AML-193 (cell line): Measurements from ENCODE around the gene KCNAB1.

Source experiments
- DNase-seq, 2 experiments: peaks; one replicate each; lab custom pipeline; 2025; lab: John Stamatoyannopoulos, UW

KCNAB1 gene

GRCh38 chr3:156492801-156493261, 372.5 kb downstream of the KCNAB1 start:
- DNase-seq = no peak

GRCh38 chr3:156493887-156494286, 373.5 kb downstream of the KCNAB1 start:
- no peak for DNase-seq

GRCh38 chr3:156495816-156496215, 375.4 kb downstream of the KCNAB1 start:
- no peak for DNase-seq

- no peak for DNase-seq
These were observed 376.9 kb downstream of the KCNAB1 start for GRCh38 chr3:156497326-156497725.

GRCh38 chr3:156498307-156498706, 377.9 kb downstream of the KCNAB1 start:
- no peak for DNase-seq

GRCh38 chr3:156507285-156507684, 386.9 kb downstream of the KCNAB1 start:
- no peak for DNase-seq

- peak; percentile 59 to 68 for DNase-seq
These were observed 389.1 kb downstream of the KCNAB1 start for GRCh38 chr3:156509189-156510174.

- DNase-seq = no peak
These were observed 391.8 kb downstream of the KCNAB1 start for GRCh38 chr3:156511987-156512677.

GRCh38 chr3:156513619-156514018, 393.2 kb downstream of the KCNAB1 start:
- no peak for DNase-seq

GRCh38 chr3:156516284-156516683, 395.9 kb downstream of the KCNAB1 start:
- DNase-seq = no peak

GRCh38 chr3:156516961-156517360, 396.6 kb downstream of the KCNAB1 start:
- no peak for DNase-seq

- no peak for DNase-seq
These were observed 398.3 kb downstream of the KCNAB1 start for GRCh38 chr3:156518726-156519125.

- no peak for DNase-seq
These were observed 399.4 kb downstream of the KCNAB1 start for GRCh38 chr3:156519758-156520162.

GRCh38 chr3:156522673-156523072, 402.3 kb downstream of the KCNAB1 start:
- no peak for DNase-seq

GRCh38 chr3:156525808-156526207, 405.4 kb downstream of the KCNAB1 start:
- DNase-seq = no peak

- DNase-seq = no peak
These were observed 406.7 kb downstream of the KCNAB1 start for GRCh38 chr3:156527060-156527459.

GRCh38 chr3:156530980-156531379, 410.6 kb downstream of the KCNAB1 start:
- no peak for DNase-seq

GRCh38 chr3:156532730-156533129, 412.4 kb downstream of the KCNAB1 start:
- no peak for DNase-seq

- no peak for DNase-seq
These were observed 412.8 kb downstream of the KCNAB1 start for GRCh38 chr3:156533205-156533604.

- peak; percentile 54 to 56 for DNase-seq
These were observed 414.8 kb downstream of the KCNAB1 start for GRCh38 chr3:156535162-156535627.

GRCh38 chr3:156535798-156536197, 415.4 kb downstream of the KCNAB1 start:
- DNase-seq = no peak

GRCh38 chr3:156536524-156537316, 416.3 kb downstream of the KCNAB1 start:
- no peak for DNase-seq
